ENCODE measurements around the gene CREB5. TPM values are rescaled to one million over a fixed set of nuclear protein-coding genes. Genes with fewer than 3 reads are reported as not detected.

Gene CREB5, protein sequence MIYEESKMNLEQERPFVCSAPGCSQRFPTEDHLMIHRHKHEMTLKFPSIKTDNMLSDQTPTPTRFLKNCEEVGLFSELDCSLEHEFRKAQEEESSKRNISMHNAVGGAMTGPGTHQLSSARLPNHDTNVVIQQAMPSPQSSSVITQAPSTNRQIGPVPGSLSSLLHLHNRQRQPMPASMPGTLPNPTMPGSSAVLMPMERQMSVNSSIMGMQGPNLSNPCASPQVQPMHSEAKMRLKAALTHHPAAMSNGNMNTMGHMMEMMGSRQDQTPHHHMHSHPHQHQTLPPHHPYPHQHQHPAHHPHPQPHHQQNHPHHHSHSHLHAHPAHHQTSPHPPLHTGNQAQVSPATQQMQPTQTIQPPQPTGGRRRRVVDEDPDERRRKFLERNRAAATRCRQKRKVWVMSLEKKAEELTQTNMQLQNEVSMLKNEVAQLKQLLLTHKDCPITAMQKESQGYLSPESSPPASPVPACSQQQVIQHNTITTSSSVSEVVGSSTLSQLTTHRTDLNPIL
- 22.8 TPM for total RNA-seq

DNA sequence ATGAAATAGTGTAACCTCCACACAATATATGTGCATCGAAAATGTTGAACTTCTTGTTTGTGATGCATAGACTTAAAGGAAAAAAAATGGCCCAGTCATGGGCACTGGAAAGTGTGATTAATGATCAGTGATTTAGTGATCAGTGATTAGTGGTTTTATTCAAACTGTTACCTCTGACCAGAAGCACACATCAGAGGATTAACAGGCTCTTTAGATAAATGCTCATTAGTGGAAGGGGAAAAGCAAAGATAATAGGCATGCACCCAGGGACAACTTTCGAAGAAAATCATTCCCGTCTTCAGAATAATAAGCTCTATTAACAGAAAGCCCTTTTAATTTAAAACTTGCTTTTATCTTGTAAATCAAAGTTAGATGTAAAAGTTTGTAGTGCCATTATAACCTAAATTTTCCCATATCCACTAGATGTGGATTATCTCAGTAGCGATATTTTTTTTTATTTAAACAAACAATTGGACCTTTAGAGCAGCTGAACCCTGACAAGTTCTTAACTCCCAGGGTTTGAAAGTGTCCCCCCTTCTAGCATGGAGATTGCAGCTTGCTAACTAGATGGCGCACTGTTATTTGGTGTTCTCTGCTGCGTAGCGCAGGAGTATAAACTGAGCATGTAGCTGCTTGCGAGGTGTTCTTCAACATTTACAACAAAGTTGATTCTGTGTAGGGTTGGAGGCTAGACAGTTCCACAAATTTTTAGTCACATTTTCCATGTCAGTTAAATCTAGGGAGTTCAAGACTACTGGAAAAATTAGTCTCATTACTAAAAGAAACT, at the start of gene CREB5:
Gene CREB5 (plus strand): TSS at position 643 of the 787 bp plus-strand sequence. CDS start 397 bp downstream, outside the sequence.

Other genes with a start within 250 kb of the CREB5 start
- 45.1 TPM for gene JAZF1, start 231.7 kb upstream of the CREB5 start, total RNA-seq

Measured in parietal lobe (tissue), 1 donor.